GM18873 (cell line): ENCODE results near the gene FCMR.

ENCODE experiments used
- ATAC-seq: cut with Tn5 transposase; IDR thresholded peaks from one replicate; pipeline ENCODE4 v1.9.1; 2021; ENCODE audit warnings: mild to moderate bottlenecking, moderate library complexity, moderate number of reproducible peaks; ENCODE audit not compliant: unreplicated experiment, low FRiP score

The FCMR gene

GRCh38 chr1:206921772-206922265, at the start of gene FCMR:
Gene FCMR, minus strand, starts transcription at chr1:206921941. Its CDS starts 87 bp downstream, at chr1:206921854.
- ATAC-seq = no peak

DNA sequence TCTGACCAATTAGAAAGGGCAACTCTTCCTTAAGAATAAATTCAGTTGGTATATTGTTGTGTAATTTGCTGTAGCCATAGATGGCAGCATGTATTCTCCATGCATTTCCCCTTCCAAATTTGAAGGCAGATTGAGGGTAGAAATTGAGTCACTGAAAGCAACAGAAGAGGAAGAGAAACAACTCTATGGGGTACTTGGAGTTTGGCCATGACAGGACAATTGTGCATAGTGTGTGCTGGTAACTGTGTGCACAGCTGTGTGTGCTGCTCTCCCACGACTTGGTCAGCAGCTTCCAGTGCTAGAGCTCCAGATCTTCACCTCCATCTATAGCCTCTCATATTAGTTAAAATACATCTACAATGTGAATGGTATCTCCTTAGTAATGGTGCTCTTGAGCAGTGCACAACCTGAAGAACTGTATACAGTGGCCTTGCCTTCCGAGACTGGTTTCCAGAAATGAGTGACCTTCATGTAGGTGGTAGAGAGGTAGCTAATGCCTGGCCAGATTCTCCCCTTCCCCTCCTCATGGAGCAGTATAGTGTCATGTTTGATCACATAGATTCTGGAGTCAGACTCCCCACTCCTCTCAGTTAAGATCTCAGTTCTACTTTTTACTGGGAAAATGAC, 49.4 kb upstream of the FCMR start:
- no peak for ATAC-seq

- ATAC-seq = no peak
Measured at GRCh38 chr1:206970446-206970845, 48.7 kb upstream of the FCMR start, which contains the start of gene FCAMR. Gene FCAMR, minus strand, starts transcription at chr1:206970460. Its CDS starts 335 bp downstream, at chr1:206970125.

DNA sequence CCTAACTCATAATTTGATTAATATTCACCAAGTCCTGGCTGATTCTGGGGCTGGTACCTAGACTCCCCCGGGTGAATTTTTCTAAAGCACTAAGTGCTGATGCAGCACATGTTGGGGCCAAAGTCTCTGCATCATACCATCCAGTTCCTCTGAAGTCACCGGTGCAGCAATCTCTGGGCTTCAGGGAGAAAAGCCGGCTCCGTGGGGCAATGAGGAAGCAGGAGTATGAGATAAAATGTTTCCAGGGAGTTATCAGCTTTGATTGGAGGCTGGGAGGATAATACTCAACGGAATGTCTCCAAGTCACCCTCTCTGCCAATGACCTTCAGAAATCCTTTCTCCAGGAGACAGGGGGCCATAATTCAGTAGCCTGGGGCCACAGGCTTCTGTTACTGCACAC, 47.3 kb upstream of the FCMR start:
- no peak for ATAC-seq

DNA sequence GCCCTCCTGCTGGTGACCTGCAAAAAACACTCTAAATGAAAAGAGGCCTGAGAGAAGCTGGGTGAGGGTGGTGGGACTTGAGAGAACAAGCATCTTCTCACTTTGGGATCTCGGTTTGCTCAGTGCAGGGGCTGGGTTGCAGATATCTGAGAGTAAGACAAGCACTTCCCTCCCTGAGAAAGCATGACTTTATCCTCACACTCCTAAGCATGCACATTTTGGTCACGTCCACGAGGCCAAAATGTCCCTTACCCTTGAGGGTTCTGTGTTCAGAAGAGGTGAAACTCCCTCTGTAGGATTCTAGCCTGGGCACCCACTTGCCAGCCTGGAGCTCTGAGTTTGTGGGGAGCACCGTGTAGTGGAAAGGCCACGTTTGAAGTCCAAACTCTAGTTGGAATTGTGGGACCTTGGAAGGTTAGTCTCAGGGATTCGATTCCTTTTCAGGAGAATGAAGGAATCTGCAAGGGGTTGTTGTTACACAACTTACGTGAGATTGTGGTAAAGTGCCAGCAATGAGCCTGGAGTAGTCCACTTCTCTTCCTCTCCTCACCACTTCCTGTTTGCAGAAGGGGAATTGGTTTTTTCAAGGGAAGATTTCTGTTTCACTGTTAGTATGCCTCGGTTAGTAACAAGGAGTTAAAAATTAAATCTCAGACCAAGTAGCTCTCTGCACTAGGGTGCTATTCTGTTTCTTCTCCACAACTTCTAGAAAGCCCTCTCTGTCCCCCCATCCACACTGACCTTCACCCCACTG, 45.5 kb upstream of the FCMR start:
- ATAC-seq = peak; percentile 63

- ATAC-seq = no peak
Measured at GRCh38 chr1:206965781-206966180, 44.0 kb upstream of the FCMR start.

GRCh38 chr1:206963740-206964139, 42.0 kb upstream of the FCMR start:
- no peak for ATAC-seq

DNA sequence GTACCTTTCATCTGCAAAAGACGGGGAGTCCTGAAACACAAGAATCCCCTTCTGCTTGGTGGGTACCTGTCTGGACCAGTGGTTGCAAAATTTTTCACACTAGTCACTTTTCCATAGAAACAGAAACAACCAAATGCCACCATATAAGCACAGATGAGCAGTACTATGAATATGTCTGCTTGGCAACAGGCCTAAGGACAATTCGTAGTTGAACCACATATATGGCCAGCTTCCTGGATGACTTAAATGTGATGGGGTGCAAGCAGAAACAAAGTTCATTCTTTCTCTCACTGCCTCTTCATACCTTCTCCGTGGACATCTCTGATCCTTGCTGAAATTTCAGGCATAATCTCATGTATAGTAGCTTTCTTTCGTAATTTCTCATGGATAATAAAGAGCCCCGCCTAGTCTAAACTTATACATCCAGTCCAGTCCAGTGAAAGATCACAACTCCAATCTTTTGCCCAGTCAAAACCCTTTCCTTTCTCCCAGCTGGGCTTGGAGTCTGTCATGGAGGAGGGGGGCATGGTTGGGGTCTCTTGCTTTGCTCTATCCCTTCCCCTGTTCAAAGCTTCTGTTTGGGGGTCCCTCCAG, 41.5 kb upstream of the FCMR start:
- no peak for ATAC-seq

- no peak for ATAC-seq
Measured at GRCh38 chr1:206962272-206962671, 40.5 kb upstream of the FCMR start.

DNA sequence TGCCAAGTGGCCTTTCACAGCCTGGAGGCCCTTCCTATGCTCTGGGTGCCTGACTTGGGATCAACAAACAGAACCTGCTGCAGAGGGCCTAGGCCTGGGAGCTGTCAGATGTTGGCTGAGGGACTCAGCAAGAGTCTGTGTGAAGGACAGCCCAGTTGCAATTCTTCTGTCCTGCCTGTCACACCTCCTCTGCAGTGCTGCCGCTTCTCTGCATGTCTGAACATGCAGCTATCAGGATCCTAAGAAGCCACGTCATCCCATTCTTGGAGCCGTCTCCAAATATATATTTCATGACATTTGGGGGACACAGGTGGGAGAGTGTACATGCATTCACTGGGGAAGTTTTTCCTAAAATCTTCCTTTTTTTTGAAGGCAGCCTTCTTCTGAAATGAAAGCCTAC, 39.9 kb upstream of the FCMR start:
- ATAC-seq = no peak

GRCh38 chr1:206960676-206961386, 39.1 kb upstream of the FCMR start:
- no peak for ATAC-seq

DNA sequence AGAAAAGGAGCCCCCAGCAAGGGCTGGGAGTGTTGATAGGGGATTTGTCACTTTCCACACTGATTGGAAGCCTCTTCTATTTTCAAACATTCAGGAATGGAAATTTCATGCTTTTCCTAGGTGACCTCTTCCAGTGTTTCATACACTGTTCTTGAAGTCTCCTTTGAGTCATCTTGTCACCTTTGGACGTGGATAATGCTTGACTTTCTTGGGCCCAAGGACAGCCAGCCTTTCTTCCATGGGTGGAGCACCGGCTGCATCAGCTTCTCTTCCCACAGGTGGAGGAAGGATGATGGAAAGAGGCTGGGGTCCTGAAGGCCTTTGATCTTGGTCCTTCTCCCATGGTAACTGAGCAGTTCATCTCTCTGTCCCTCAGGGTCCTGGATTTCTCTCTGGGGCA, 36.4 kb upstream of the FCMR start:
- no peak for ATAC-seq

DNA sequence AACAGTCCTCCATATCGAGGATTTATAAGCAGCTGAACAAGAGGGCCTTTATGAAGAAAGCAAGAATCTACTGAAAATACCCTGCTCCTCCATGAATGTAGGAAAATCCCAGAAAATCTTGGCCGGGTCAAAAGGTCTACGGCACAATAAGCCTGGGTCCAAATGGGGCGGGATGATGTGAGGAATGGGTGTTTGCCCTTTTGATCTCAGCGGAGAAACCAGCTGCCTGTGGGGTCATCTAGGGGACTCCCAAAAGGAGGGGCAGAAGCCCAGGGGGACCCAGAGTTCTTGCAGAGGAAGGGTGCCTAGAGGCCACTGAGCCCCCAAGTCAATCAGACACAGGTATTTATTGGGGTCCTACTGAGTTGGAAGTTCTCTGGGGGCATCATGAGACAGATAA, 35.9 kb upstream of the FCMR start:
- ATAC-seq = no peak

DNA sequence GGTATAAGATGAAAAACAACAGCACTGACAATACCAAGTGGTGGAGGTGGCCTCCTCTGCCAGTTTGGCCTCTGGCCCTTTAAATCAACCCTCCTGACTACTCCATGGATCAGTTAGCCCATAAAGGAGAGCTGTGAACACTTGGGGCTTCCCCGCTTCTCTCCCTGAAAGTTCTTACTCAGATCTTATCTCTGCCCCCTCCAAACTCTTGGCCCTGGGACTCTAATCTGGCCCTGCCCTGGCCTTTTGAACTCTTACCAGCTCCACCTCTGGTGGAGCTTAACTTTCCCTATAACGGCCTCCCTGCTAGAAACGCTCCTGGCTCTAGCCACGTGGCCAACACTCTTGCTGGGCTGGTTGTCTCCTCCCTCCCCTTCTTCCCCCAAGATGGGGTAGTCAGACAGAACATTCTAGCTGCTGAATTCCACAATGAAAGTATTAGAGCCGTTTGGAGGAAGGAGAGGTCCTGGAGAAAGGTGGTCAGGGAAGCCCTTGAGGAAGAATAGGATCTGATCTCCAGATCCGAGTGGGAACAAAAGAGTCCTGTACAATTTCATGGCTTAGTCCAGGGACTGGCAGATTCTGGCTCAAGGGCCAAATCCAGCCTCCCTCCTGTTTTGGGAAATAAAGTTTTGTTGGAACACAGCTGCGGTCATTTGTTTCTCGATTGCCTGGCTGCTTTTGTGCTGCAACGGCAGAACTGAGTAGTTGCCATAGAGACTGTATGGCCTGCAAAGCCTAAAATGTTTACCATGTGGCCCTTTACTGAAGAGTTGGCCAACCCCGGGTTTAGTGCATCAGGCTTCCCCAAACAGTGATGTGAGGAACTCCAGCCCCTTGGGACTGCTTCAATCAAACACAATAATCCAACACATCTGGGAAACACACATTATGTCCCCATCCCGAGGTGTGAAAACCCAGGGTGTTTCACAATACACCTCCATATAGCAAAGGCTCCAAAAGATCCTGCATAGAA, 34.0 kb upstream of the FCMR start:
- peak; percentile 51 for ATAC-seq

DNA sequence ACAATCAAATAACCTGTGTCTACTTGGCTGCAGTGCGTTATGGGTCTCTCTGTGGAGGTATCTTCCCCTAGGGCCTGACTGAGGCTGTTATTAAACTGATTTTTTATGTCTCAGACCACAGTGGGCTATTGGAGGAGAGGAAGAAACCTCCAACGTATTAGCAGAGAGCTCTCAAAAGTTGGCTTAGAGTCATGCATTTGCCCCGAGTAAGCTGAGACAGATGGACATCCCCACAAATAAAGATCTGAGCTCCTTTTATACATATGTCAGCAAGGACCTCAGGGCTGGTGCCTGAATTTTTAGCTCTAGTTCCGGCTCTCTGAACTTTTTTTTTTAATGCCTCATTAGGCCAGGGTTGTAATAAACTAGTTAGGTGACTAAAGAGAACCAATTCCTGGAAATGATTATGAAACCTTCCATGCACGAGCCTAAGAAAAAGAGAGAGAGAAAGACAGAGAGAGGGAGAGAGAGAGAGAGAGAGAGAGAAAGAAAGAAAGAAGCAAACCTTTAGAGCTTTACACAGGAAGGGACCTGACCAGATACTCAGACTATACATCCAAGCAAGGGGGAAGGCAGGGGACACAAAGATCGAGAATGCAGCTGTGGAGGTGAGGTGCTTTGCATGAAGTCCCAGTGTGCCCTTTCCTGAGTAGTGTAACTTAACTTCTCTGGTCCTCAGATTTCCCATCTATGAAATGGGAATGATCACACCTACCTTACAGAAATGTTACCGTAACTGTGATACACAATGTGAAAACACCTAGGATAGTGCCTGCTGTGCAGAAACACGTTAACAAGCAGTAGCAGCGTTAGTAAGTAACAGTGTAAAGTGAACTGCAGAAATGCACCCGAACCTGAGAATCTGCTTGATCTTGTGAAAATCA, 33.0 kb upstream of the FCMR start:
- ATAC-seq = no peak

DNA sequence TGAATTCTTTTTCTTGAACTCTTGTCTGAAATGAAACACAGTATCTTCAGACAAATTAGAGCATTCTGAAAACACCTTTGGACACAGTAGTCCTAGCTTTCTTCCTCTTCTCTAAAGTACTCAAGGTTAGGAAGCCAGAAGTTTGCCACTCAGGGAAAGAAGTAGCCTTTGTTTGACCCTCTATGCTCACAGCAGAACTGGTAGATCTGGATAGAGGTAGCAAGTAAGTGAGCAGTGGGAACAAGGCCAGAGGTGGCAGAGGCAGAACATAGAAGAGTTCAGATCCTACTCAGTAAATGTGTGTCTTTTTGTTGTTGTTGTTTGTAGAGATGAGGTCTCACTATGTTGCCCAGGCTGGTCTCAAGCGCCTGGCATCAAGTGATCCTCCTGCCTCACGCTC, 31.9 kb upstream of the FCMR start:
- no peak for ATAC-seq

DNA sequence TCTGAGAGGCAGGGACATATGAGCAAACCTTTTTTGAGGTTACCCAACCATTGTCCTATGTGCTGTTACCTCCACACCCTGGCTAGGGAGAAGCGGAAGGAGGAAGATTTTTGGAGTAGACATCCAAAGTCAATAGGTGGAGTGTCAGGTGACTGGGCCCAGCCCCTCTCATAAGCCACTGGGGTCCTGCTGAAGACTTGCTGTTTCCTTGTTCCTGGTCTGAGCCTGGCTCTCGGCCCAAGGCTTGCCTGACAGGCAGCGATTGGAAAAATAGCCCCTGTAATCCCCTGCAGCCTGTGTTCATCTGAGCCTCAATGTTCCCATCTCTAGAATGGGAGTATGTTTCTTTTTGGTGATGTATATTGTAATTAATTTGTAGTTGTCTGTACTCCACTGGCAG, 31.4 kb upstream of the FCMR start:
- ATAC-seq = no peak

DNA sequence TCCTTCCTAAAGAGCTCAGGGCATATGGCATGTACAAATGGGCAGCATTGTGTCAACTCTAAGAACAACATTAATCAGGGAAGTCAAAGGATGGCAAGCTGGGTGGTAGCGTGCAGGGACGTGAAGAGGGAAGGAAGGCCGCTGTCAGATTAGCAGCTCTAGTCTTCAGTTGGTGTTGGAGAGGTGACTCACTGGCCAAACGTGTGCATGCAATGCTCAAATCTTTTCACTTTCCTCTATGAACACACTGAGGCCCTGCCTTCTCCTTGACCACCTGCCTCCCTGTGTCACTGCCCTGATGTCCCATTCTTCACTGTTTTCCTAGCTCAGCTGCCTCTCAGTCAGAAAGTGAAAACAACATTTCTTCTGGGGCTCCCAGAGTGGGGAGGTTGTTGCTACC, 30.4 kb upstream of the FCMR start:
- ATAC-seq = no peak
